ENCODE results near the gene ZNF189. TPM values are rescaled to one million over a fixed set of nuclear protein-coding genes. Genes with fewer than 3 reads are reported as not detected.

The ZNF189 gene
- total RNA-seq, 1 donor from 2014 or later = 21.9 TPM

GRCh38 chr9:101365181-101365580, 33.5 kb upstream of the ZNF189 start:
- no peak for DNase-seq
- intact Hi-C loops (cut with DNase I) = no loop called here
- no peak for TF ChIP-seq CTCF (IDR thresholded peaks at IDR 0.05)

GRCh38 chr9:101366038-101366756, 32.5 kb upstream of the ZNF189 start:
- intact Hi-C loops (cut with DNase I) = no loop called here
- Histone ChIP-seq H3K27ac (no peak overlapping the region), H3K4me1 (no peaks in the 10 kb centered on the region), H3K9me3 (no peaks in the 10 kb centered on the region), H3K36me3 (no peaks in the 10 kb centered on the region), H3K27me3 (no peaks in the 10 kb centered on the region), H3K4me3 (no peak overlapping the region)
- TF ChIP-seq CTCF (IDR thresholded peaks at IDR 0.05) = no peak
- no peak for ATAC-seq
- DNase-seq = no peak

More at GRCh38 chr9:101365181-101365580, 33.5 kb upstream of the ZNF189 start:
- no peaks in the 10 kb centered on the region for H3K4me1 ChIP-seq
- no peak for ATAC-seq
- no peaks in the 10 kb centered on the region for H3K27me3 ChIP-seq
- H3K27ac ChIP-seq = no peak overlapping the region
- H3K36me3 ChIP-seq = no peaks in the 10 kb centered on the region
- no peaks in the 10 kb centered on the region for H3K9me3 ChIP-seq
- H3K4me3 ChIP-seq = no peak overlapping the region

DNA sequence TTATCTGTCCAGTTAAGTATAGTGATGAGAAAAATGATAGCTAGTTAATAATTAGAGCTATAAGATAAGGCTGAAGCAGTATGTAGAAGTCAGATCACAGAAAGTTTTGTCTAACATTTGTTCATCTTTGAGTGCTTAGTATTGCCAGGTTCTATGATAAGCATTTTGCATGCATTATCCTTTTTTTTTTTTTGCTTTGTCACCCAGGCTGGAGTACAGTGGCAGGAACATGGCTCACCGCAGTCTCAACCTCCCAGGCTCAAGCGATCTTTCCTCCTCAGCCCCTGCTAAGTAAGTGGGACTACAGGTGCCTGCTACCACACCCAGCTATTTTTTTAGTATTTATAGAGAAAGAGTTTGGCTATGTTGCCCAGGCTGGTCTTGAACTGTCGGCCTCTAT, 31.3 kb upstream of the ZNF189 start:
- Histone ChIP-seq H3K4me3 (no peak overlapping the region), H3K27ac (no peak overlapping the region), H3K27me3 (no peaks in the 10 kb centered on the region), H3K4me1 (no peaks in the 10 kb centered on the region), H3K9me3 (no peaks in the 10 kb centered on the region), H3K36me3 (no peaks in the 10 kb centered on the region)
- intact Hi-C loops (cut with DNase I) = no loop called here
- DNase-seq (no peak), ATAC-seq (no peak)
- no peak for TF ChIP-seq CTCF (IDR thresholded peaks at IDR 0.05)

DNA sequence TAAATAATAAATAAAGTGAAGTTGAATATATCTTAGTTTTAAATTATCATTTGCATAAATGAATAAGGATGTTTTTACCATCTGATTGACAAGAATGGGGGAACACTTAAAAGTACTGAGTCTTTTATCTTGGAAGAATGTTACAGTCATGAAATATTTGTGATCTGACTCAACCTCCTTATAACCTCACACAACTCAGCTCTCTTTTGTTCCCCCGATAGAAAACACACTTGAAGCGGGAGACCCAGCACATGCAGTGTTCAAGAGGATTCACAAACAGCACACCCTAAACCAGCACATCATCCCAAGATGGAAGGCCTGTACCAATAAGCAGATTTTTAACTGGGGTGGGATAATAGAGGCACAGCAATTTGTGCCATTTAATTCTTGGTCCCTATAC, 29.4 kb upstream of the ZNF189 start:
- ATAC-seq (no peak), DNase-seq (no peak)
- Histone ChIP-seq H3K9me3 (no peaks in the 10 kb centered on the region), H3K36me3 (no peaks in the 10 kb centered on the region), H3K27ac (no peak overlapping the region), H3K4me3 (no peak overlapping the region), H3K4me1 (no peaks in the 10 kb centered on the region), H3K27me3 (no peaks in the 10 kb centered on the region)
- no peak for TF ChIP-seq CTCF (IDR thresholded peaks at IDR 0.05)
- intact Hi-C loops (cut with DNase I) = no loop called here

- H3K36me3 ChIP-seq = no peaks in the 10 kb centered on the region
- H3K9me3 ChIP-seq = no peaks in the 10 kb centered on the region
- H3K4me3 ChIP-seq = no peak overlapping the region
- no peak for TF ChIP-seq CTCF (IDR thresholded peaks at IDR 0.05)
- DNase-seq (no peak), ATAC-seq (no peak)
- no peaks in the 10 kb centered on the region for H3K27me3 ChIP-seq
- H3K4me1 ChIP-seq = no peaks in the 10 kb centered on the region
- H3K27ac ChIP-seq = no peak overlapping the region
- intact Hi-C loops (cut with DNase I) = no loop called here
These were observed 28.6 kb upstream of the ZNF189 start for GRCh38 chr9:101369884-101370531.

Measured in upper lobe of right lung (tissue), 1 donor.